PC-3 (cell line): ENCODE data around the gene TJP3. TPM values are rescaled to one million over a fixed set of nuclear protein-coding genes. Genes with fewer than 3 reads are reported as not detected.

Source experiments
- ATAC-seq: fragments of 200-7000 bp; cut with Tn5 transposase; 2 replicates; pipeline ENCODE4 v1.9.1; 2020; ENCODE audit warnings: mild to moderate bottlenecking, moderate library complexity
- BruUV-seq: library from RNA; stranded (reverse); fragments of 400-500 nt; replicated peaks from 2 replicates; lab custom pipeline; 2021; lab: Mats Ljungman, UMichigan
- CTCF ChIA-PET: fragments of 300-600 bp; sonication (Branson Sonifier 250); formaldehyde crosslinking; loops from one replicate; lab custom pipeline; 2022; ENCODE audit warnings: antibody characterized with exemption; lab: Charles Lee
- POLR2A ChIA-PET: fragments of 300-600 bp; sonication (Branson Sonifier 250); formaldehyde crosslinking; loops from one replicate; lab custom pipeline; 2022; ENCODE audit warnings: antibody characterized with exemption; ENCODE audit not compliant: unreplicated experiment; lab: Charles Lee
- DNase-seq: peaks from one replicate; pipeline ENCODE4 v3.0.0-alpha.2; 2015
- H2AFZ ChIP-seq: fragments of 300-600 bp; sonication (generic); 2 replicates; pipeline ENCODE4 v1.6.0; 2016; ENCODE audit warnings: antibody characterized with exemption, low read length
- H3F3A ChIP-seq: fragments of 300-600 bp; sonication (generic); one replicate; pipeline ENCODE4 v1.6.0; 2017; ENCODE audit warnings: antibody characterized with exemption, low read length, control low read depth, mild to moderate bottlenecking; ENCODE audit not compliant: unreplicated experiment
- H3K27ac ChIP-seq: fragments of 300-600 bp; sonication (generic); 2 replicates; pipeline ENCODE4 v1.5.1; 2016; ENCODE audit warnings: mild to moderate bottlenecking, low read length
- H3K27me3 ChIP-seq: fragments of 300-600 bp; sonication (generic); 2 replicates; pipeline ENCODE4 v1.6.1; 2016; ENCODE audit warnings: low read length, mixed read lengths
- H3K36me3 ChIP-seq: fragments of 300-600 bp; sonication (generic); 2 replicates; pipeline ENCODE4 v1.6.1; 2016; ENCODE audit warnings: low read depth, mixed run types, low read length, mixed read lengths
- H3K4me1 ChIP-seq: fragments of 300-600 bp; sonication (generic); 2 replicates; pipeline ENCODE4 v1.5.1; 2016; ENCODE audit warnings: low read length; ENCODE audit not compliant: insufficient read depth
- H3K4me2 ChIP-seq: fragments of 300-600 bp; sonication (generic); 2 replicates; pipeline ENCODE4 v1.6.0; 2016; ENCODE audit warnings: low read length
- H3K4me3 ChIP-seq: fragments of 300-600 bp; sonication (generic); 2 replicates; pipeline ENCODE4 v1.5.1; 2016; ENCODE audit warnings: mild to moderate bottlenecking, low read length, mixed read lengths
- H3K79me2 ChIP-seq: fragments of 300-600 bp; sonication (generic); 2 replicates; pipeline ENCODE4 v1.6.1; 2017; ENCODE audit warnings: low read length, mixed read lengths
- H3K9ac ChIP-seq: fragments of 300-600 bp; sonication (generic); 2 replicates; pipeline ENCODE4 v1.6.0; 2016; ENCODE audit warnings: mild to moderate bottlenecking, low read length
- H3K9me2 ChIP-seq: fragments of 300-600 bp; sonication (generic); replicated peaks from 2 replicates; pipeline ENCODE4 v1.6.1; 2016; ENCODE audit warnings: mixed run types, low read length, mixed read lengths
- H3K9me3 ChIP-seq: fragments of 300-600 bp; sonication (generic); 2 replicates; pipeline ENCODE4 v1.6.1; 2016; ENCODE audit warnings: low read length, mixed read lengths
- H4K20me1 ChIP-seq: fragments of 300-600 bp; sonication (generic); 2 replicates; pipeline ENCODE4 v1.6.1; 2016; ENCODE audit warnings: low read length, mixed read lengths
- CTCF ChIP-seq: fragments of 300-600 bp; sonication (generic); conservative IDR thresholded peaks from 2 replicates; pipeline ENCODE4 v1.5.1; 2017; ENCODE audit warnings: antibody characterized with exemption, low read depth, mild to moderate bottlenecking, low read length
- EZH2 ChIP-seq: fragments of 300-600 bp; sonication (generic); IDR thresholded peaks from one replicate; pipeline ENCODE4 v1.6.1; 2017; ENCODE audit warnings: antibody characterized with exemption, mild to moderate bottlenecking, low read length; ENCODE audit not compliant: unreplicated experiment
- EZH2phosphoT487 ChIP-seq: fragments of 300-600 bp; sonication (generic); IDR thresholded peaks from 2 replicates; pipeline ENCODE4 v1.6.1; 2018; ENCODE audit warnings: mild to moderate bottlenecking, antibody characterized with exemption, low read length, borderline replicate concordance
- intact Hi-C: fragments of 100-400 bp; cut with micrococcal nuclease; formaldehyde crosslinking; loops from 2 replicates; pipeline ENCODE4 v1.9.0; 2023
- total RNA-seq: library from RNA; depleted of rRNA; stranded (reverse); fragments of >200 nt; gene quantifications from 2 replicates; pipeline ENCODE4 v1.2.3, GENCODE V29; 2014

The TJP3 gene
- total RNA-seq, 1 experiment from 2014 or later, result 11.7 TPM

GRCh38 chr19:3743486-3743885 lies 35.3 kb downstream of the TJP3 start:
- no peaks in the 10 kb centered on the region for H4K20me1 ChIP-seq
- no TSS peak for BruUV-seq
- no peak overlapping the region for H2AFZ ChIP-seq
- no peak overlapping the region for H3K4me2 ChIP-seq
- no peak overlapping the region for H3K9ac ChIP-seq
- no peaks in the 10 kb centered on the region for H3K4me1 ChIP-seq
- intact Hi-C loops, result no loop called here
- DNase-seq, result no peak
- ATAC-seq, result no peak
- no peaks in the 10 kb centered on the region for H3K9me3 ChIP-seq
- POLR2A ChIA-PET, result no interaction called here
- no peaks in the 10 kb centered on the region for H3F3A ChIP-seq
- H3K27me3 ChIP-seq, result no peaks in the 10 kb centered on the region
- H3K9me2 ChIP-seq, result no peaks in the 10 kb centered on the region
- H3K4me3 ChIP-seq, result no peak overlapping the region
- TF ChIP-seq EZH2phosphoT487 (no peak), EZH2 (no peak), CTCF (no peak)
- CTCF ChIA-PET, result no interaction called here
- H3K27ac ChIP-seq, result no peak overlapping the region
- H3K36me3 ChIP-seq, result no peaks in the 10 kb centered on the region
- no peaks in the 10 kb centered on the region for H3K79me2 ChIP-seq

- no peak overlapping the region for H3K4me3 ChIP-seq
- H3K9me3 ChIP-seq, result no peaks in the 10 kb centered on the region
- no peak overlapping the region for H3K9ac ChIP-seq
- ChIA-PET POLR2A (no interaction called here), CTCF (no interaction called here)
- no peaks in the 10 kb centered on the region for H3K79me2 ChIP-seq
- no peaks in the 10 kb centered on the region for H3K27me3 ChIP-seq
- H3K27ac ChIP-seq, result no peak overlapping the region
- no peaks in the 10 kb centered on the region for H4K20me1 ChIP-seq
- H3K4me2 ChIP-seq, result no peak overlapping the region
- H3F3A ChIP-seq, result no peaks in the 10 kb centered on the region
- no peak for DNase-seq
- H3K4me1 ChIP-seq, result no peaks in the 10 kb centered on the region
- H2AFZ ChIP-seq, result no peak overlapping the region
- no peak for ATAC-seq
- intact Hi-C loops, result no loop called here
- H3K9me2 ChIP-seq, result no peaks in the 10 kb centered on the region
- H3K36me3 ChIP-seq, result no peaks in the 10 kb centered on the region
- no TSS peak for BruUV-seq
- no peak for TF ChIP-seq EZH2
- TF ChIP-seq EZH2phosphoT487, result no peak
- TF ChIP-seq CTCF, result no peak
Observed at GRCh38 chr19:3745363-3746045, 37.3 kb downstream of the TJP3 start.

GRCh38 chr19:3746371-3747056 lies 38.3 kb downstream of the TJP3 start:
- H3F3A ChIP-seq, result no peaks in the 10 kb centered on the region
- no peaks in the 10 kb centered on the region for H3K4me1 ChIP-seq
- H4K20me1 ChIP-seq, result no peaks in the 10 kb centered on the region
- no peaks in the 10 kb centered on the region for H3K27me3 ChIP-seq
- H3K9me3 ChIP-seq, result no peaks in the 10 kb centered on the region
- H3K4me3 ChIP-seq, result no peak overlapping the region
- ATAC-seq, result no peak
- no peak for TF ChIP-seq CTCF
- intact Hi-C loops, result no loop called here
- H3K36me3 ChIP-seq, result no peaks in the 10 kb centered on the region
- H2AFZ ChIP-seq, result no peak overlapping the region
- ChIA-PET POLR2A (no interaction called here), CTCF (interaction anchor here (0.6 kb wide), 1 partner anchor 1044 kb away, joined by 3 read pairs; no protein-coding TSS in a partner anchor)
- H3K4me2 ChIP-seq, result no peak overlapping the region
- H3K27ac ChIP-seq, result no peak overlapping the region
- H3K9ac ChIP-seq, result no peak overlapping the region
- no peaks in the 10 kb centered on the region for H3K79me2 ChIP-seq
- no peaks in the 10 kb centered on the region for H3K9me2 ChIP-seq
- BruUV-seq, result no TSS peak
- DNase-seq, result no peak
